NCI-H1092 (cell line): Measurements from ENCODE around the gene STX3.
"Not testable (repeated sequence)": the region's sequence is repeated elsewhere in the genome, so short reads cannot be mapped to it uniquely, and the experiment has no call there.

Experiments
- DNase-seq: peaks from one replicate; lab custom pipeline; 2025; lab: John Stamatoyannopoulos, UW

The STX3 gene

DNA sequence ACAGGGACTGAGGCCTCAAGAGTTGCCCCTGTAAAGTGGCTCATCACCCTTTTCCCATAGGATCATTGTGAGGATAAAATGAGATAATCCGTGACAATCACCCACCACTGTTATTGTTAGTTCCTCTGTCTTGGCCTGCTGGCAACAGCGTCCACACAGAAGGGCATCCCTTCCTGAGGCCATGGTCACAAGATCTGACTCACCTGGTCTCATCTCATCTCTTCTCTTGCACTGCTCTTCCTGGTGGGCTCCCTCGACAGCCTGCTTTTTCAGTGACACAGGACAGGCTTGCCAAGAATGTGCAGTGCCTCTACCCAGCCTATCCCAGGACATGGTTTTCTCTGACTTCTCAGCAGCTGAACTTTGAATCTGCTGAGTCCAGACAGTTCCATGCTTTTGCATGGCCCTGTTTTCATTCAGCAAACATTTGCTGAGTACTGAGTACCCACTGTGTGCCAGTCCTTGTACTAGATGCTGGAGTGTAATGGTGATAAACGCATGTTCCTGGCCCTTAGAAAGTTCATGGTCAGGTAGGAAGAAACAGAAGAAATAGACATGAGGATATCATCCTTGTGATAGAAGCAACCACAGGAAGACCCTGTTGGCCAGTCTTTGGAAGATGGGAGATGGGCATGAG lies 3.3 kb downstream of the STX3 start:
- DNase-seq, result no peak

DNA sequence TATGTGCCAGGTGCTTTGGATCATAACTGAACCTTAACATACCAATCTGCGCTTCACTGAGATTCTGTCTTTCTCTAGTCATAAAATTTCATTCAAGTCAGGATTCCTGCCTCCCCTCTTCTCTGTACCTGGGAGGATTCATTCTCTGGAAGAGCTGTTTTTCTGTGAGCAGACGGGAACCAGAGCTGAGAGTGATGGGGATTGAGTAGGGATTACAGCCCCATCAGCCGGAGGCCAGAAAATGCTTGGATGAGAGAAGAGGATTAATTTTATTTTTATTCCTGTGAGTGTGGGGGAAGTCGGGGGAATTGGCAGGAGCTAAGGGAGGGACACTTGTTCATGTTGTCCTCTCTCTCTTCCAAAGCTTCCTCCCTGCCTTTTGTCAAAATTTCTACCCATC lies 4.7 kb downstream of the STX3 start:
- DNase-seq, result no peak

DNA sequence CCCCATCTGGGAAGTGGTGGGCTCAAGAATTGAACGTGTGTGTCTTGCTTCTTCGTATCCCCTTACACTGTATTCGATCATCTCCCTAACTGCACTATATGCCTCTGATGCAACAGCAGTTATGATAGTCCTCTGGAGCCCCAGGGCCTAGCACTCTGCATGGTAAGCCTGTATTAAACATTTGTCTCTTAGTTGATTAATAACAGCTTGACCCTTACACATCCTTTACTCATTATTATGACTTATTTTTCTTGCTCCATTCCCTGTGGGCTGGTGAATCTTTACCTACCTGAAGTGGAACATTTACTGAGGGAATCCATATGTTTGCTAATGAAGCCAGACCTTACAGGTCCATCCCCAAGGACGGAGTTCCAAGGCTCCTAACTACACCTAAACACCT lies 5.6 kb downstream of the STX3 start:
- DNase-seq, result no peak

DNA sequence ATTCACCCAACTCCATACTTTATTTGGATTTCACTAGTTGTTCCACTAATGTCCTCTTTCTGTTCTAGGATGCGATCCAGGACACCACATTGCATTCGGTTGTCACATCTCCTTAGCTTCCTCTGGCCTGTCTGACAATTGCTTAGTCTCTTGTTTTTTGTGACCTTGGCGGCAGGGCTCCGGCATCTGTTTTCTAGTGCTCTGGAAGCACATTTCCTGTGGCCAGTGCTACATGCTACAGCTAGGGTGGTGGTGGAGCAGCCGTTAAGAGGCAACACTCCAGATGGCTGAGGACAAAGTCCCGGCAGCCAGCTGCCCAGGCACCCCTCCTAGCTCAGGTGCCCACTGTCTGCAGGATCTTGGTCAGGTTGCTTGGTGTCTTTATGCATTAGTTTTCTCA lies 6.8 kb downstream of the STX3 start:
- DNase-seq, result no peak

DNA sequence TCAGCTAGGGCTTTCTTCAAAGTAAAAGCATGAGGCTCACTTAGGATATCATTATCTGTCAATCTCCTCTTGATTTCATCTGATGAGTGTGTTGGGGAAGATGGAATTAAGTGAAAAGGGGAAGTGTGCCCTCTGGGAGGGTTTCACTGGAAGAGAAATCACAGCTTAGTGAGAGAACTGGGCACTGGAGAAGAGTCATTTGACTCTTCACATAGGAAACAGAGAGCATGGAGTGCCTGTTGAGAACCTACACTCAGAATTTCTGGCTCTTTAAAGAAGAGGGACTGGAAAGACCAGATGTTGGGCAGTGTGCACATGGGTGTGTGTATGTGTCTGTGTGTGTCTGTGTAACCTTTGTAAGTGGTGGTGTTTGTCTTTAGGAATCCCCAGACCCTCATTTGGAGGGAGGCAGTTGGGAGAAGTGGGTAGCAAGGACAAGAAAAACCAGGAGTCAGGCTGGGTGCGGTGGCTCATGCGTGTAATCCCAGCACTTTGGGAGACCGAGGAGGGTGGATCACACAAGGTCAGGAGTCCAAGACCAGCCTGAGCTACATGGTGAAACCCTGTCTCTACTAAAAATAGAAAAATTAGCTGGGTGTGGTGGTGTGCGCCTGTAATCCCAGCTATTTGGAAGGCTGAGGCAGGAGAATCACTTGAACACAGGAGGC lies 10.0 kb downstream of the STX3 start:
- DNase-seq, result no peak

DNA sequence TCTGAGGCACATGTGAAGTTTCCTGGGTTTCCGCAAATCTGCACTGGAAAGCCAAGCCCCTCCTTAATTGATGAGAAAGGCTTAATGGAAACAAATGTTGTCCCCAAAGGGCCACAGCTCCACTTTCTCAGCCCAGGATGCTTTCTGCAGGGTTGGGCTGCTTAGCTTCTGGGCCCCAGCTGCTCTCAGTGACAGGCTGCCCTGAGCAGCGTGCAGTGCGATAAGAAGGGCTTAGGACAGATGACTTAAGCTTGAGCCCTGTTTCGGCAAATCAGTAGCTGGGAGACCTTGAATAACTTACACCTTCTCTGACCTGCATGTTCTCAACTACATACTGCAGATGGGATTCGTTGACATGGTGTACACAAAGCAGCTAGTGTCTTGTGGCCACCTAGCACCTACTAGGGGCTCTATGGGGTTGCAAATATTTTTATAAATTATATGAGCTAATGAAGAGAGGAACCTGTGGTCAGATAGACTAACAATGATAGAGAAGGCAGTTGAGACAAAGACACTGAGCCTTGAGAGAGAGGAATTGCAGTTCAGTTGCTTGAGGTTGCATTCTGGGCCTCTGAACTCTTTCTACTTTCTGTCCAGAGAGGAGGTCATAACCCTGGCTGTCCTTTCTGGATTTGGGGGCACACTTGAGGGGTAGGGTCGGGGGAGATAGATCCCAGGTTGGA lies 11.5 kb downstream of the STX3 start:
- DNase-seq, result no peak

DNA sequence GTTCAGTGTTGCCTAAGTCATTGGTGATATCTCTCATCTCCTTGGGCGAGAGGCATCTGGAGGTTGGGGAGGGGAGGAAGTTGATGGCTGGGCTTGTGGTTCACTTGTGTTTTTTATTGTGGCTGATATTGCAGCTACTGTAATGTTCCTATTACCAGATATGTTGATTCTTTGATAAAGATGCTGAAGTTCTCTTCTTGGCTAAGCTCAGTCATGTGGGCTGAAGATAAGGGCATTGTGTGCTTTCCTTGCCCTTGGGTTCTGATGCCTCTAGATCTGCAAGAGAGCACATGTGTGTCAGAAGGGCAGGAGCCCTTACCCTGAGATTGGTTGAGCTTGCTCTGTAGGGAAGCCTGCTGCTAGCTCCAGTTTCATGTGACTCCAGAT lies 12.0 kb downstream of the STX3 start:
- no peak for DNase-seq

DNA sequence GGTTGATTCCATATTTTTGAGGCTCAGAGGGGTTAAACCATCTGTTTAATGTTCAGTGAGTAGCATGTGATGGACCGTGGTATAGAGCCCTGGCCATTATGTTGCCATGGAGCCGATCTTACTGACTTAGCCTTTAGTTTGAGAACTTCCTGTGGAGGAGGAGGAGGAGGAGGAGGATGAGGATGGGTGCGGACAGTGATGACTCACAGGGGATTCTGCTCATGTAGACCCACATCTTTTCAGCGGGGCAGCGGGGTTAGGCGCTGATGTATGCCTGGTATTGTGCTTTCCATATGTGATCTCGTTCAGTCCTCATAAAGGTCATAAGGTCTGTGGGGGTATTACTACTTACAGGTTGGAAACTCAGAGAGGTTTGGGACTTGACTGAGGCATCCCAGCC lies 13.9 kb downstream of the STX3 start:
- no peak for DNase-seq

DNA sequence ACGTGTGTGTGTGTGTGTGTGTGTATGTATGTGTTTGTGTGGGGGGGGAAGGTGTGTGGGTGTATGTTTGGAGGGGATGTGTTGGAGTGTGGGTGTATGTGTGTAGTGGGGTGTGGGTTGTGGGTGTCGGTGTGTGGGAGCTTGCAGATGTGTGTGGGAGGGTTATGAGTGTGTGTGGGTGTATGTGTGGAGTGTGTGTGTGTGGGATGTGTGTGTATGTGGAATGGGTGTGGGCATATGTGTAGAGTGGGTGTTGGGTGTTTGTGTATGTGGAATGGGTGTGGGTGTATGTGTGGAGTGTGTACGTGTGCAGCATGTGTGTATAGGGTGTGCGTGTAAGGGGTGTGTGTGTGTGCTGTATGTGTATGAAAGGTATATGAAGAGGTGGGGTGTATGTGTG lies 14.7 kb downstream of the STX3 start:
- no peak for DNase-seq

DNA sequence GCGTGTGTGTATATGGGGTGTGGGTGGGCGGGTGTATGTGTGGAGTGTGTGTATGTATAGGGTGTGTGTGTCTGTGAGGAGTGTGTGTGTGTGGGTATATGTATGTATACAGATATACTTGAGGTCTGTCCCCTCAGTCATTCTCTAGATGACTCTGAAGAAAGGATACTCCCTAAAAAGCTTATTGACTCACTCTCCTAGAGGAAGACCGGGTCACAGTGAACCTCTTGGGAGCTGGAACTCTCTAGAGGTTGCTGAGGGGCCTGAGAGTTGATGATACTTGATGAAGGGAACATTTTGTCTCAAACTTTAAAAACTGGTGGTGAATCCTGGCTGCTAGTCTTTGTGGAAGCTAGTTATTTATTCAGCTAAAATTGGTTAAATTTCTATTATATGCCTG lies 15.1 kb downstream of the STX3 start:
- DNase-seq, result no peak

DNA sequence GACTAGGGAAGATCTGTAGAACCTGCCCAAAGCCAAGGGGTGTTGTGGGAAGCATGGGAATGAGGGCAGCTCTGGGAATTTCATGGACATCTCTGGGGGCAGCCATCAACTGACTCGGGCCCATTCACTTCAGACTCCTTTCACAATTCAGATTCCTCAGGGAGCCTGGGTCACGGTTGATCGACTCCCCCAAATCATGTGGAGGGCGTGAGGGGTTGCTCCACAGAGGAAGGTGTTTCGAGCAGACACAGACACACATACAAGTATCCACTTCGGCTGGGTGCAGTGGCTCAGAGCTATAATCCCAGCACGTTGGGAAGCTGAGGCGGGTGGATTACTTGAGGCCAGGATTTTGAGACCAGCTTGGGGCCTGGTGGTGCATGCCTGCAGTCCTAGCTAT lies 15.7 kb downstream of the STX3 start:
- DNase-seq, result no peak

DNA sequence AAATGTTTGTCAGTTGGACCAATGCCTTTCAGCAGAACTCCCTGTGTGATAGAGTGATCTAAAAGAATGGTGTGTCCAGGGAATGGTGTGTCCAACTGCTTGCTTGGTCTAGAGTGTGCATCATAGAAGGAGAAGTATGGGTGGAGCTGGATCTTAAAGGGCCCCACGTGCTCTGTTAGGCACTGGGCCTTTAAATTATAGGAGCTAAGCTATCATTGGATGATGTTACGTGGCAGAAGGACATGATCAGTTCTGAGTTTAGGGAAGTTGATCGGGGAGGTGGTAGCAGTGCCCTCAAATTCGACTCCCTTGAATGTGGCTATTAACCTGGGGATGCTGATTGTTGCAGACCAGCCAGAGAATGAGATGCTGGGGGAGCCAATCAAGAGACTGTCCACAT lies 16.4 kb downstream of the STX3 start:
- DNase-seq, result no peak

DNA sequence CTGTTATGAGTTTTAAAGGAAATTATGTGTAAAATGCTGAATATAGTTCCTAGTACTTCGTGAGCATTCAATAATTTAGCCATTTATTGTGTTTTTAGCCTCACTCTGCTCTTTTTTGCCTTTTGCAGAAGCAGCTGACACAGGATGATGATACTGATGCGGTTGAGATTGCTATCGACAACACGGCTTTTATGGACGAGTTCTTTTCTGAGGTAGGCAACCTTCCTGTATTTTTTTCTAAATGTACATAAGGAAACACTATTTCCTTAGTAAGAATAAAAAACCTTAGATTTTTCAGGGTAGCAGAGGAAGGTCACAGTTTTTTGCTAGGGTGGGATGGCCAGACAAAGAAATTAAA lies 17.9 kb downstream of the STX3 start:
- no peak for DNase-seq

DNA sequence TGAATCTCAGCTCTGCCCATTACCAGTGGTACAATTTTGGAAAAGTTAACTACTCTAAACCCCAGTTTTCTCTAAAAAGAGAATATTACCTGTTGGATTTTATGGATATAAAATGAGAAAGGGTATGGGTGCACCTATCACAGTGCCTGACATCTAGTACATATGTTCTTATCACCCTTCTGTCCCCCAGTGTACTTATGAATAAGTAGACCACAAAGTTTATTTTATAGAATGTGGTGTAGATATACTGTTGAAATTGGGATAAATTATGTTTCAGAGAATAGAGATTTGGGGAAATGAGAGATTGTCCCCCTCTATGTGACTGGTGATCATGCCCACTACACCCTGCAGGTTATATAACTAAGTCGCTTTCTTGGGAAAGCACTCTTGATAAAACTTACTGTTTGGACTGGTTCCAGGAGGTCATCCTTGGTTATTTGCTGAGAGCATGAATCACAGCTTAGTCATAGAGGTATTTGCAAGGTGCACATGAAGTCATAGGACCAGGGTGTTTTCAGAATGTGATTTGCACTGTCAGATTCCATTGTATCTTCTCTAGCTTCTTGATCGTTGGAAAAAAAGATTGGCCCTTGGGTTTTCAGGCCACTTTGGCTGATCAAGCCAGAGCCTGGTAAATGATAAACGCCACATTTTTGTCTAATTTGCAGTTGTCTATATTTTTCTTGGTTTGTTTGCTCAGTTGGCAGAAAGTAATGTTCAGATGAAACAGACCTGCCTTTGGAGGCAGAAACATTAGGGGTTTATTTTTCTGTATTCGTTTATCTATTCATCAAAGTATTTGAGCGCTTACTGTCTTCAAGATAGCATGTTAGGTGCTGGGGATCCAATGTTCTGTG lies 21.3 kb downstream of the STX3 start:
- DNase-seq, result no peak

DNA sequence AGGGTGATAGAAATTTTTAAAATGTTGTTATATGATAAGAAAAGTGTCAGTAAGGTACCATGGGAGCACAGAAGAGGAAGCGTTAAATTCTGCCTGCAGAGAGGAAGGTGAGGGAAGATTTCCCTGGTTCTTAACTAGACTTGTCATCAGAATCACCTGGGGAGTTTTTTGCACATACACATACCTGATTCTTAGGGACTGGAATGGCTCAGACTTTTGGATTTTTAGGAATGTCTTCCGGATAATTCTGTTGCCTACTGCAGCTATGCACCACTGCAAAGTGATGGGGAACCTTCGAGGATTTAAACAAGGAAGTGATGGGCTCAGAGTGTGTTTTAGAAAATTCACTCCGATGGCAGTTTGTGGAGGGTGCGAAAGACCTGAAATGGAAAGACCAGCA lies 21.9 kb downstream of the STX3 start:
- no peak for DNase-seq

DNA sequence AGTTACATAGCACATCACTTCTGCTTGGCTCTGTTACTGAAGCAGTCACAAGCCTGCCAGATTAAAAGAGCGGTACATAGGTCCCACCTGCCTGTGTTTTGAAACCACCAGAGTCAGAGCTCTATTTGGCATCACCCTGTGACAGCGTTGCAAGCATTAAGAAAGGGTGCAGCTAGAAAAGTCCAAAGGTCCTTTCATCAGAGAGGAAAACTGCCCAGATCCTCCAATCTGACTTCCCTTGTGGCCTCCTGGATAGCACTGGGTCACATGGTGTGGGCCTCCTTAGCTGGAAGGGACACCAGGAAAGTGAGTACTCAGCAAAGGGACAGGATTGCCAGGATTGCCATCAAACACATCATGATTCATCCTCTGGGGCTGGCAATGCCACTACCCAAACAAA lies 22.9 kb downstream of the STX3 start:
- DNase-seq, result no peak

DNA sequence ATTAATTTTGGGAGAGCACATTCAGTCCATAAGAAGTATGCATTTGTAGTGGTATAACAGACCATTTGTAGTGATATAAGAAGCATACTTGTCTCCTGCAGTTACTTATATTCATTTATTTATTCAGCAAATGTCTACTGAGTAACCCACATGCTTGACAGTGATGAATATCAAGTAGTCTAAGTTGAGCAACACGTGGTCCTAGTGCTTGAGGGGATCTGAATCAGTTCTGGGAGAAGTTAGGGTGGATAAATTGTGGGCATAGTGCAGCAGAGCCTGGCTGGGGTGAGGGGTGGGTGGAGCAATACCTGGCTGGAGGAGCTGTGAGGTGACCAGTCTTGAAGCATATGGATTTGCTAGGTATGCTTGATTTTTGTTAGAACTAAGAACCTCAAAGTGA lies 24.3 kb downstream of the STX3 start:
- no peak for DNase-seq

DNA sequence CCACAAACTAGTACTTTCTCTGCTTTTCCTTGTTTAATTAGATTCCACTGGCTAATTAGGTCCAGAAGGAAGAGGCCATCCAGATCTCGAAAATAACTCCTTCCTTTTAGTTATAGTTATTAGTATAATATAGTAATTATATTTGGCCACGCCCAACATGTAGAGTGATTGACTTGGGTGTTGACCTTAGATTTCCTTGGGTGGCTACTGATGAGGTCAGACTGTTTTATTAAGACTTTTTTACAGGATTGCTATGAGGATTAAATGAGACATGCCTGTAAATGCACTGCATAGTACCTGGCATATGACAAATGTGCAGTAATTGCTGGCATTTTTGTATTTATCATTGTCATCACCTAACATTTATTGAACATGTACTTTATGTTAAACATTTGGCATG lies 26.9 kb downstream of the STX3 start:
- no peak for DNase-seq

DNA sequence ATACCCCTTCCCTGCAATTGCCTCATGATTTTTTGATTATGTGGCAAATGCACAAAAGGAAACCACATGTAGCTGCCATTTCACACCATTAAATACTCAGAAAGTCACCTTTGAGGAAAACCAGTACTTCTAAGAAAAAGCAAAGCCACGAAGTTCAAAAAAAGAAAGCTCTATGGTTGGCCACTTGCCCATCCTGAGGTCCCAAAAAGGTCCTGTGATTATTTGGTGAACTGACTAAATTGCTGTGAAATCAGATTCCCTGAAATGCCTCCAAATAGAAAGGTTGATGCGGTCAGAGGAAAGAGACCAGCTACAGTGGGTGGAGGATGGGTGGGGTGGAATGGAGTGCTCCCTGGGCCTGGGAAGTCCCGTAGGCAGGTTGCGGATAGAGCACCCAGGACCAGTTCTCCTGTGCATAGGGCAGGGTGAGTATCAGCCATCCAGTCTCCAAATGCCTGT lies 28.5 kb downstream of the STX3 start:
- no peak for DNase-seq

DNA sequence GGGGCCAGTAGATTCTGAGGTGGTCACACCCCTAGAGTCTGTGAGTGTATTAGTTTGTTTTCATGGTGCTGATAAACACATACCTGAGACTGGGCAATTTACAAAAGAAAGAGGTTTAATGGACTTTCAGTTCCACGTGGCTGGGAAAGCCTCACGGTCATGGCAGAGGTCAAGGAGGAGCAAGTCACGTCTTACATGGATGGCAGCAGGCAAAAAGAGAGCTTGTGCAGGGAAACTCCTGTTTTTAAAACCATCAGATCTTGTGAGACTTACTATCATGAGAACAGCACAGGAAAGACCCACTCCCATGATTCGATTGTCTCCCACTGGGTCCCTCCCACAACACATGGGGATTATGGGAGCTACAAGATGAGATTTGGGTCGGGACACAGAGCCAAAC lies 29.3 kb downstream of the STX3 start:
- DNase-seq, result not testable (repeated sequence)

DNA sequence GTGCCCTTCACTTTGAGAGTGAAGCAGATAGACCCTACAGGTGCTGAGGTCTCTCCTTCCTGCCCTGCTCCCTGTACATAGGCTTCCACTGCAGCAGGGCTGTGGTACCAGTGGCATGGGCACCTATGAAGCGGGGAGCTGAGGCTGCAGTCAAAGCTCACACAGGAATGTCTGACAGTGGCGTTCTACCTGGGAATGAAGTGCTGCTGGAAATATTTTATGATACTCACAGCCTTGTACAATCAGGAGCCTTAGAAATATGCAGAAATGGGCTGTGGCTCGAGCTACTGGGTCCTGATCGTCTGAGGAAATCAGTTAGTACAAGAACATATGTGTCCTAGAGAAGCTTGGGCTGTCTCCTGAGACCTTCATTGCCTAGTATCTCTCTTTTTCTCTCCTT lies 30.6 kb downstream of the STX3 start:
- no peak for DNase-seq

DNA sequence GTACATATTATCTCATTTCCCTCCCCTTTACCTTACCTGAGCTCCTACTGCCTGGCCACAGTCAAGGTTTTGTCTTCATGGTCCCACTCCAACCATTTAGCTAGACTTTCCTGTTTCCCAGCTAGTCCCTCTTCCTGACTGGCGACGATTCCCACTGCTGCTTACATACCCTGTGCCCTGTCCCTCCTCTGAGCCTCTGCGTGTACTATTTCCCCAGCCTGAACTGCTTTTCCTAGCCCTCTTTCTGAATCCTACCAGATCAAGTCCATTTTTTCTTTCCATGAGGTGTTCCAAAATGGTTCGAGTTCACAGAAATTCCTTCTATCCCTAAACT lies 32.0 kb downstream of the STX3 start:
- DNase-seq, result no peak

DNA sequence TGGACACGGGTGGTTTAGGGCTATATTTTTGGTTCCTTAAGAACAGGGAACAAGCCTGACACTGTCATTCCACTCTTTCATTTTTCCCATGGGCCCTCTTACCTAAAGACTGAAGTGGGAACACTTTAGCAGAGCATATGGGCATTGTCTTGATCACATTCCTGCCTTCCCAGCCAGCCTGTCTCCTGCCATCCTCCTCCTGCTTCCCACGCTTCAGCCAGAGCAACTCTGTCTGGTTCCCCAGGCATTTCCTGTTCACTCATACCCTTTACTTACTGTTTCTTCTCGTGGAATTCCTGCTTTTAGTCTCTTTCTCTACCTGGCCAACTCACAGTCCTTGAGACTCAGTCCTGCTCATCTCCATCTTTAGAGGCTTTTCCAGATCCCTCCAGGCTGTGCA lies 32.6 kb downstream of the STX3 start:
- no peak for DNase-seq
